ENCODE data around the gene NMT2.
A peak's percentile ranks its signal among the peaks of the same experiment; 100 is the strongest.

NMT2 gene

GRCh38 chr10:15096661-15097010 lies 71.9 kb downstream of the NMT2 start:
- Histone ChIP-seq H2BK5ac (ENCODE audit: low read length) (peak overlapping the region; percentile 92), H2AFZ (ENCODE audit: low read length) (peak overlapping the region; percentile 92), H3K27me3 (ENCODE audit: control insufficient read depth in 3 of 3, insufficient read depth in 3 of 3, low read depth in 1 of 3, low read length in 3 of 3) (no peaks in the 10 kb centered on the region), H3K36me3 (replicated peaks in 1 of 2; ENCODE audit: control insufficient read depth in 2 of 2, insufficient read depth in 2 of 2, low read length in 2 of 2) (peaks cover 0 to 12% of the 10 kb centered on the region in 2 donors), H3K79me1 (ENCODE audit: low read depth, low read length) (peaks cover 7% of the 10 kb centered on the region), H3K4ac (ENCODE audit: low read length) (no peak overlapping the region), H2BK12ac (ENCODE audit: low read length) (no peak overlapping the region), H3K9me3 (replicated peaks in 1 of 2; ENCODE audit: control insufficient read depth in 2 of 2, insufficient read depth in 1 of 2, low read depth in 1 of 2, low read length in 2 of 2) (no peaks in the 10 kb centered on the region), H3K18ac (ENCODE audit: low read length) (peak overlapping the region; percentile 79), H3K4me3 (ENCODE audit: low read length in 2 of 2) (peak overlapping the region; percentile 70 to 94), H3K14ac (ENCODE audit: low read length) (peak overlapping the region; percentile 49), H4K8ac (ENCODE audit: low read depth, low read length) (no peak overlapping the region), H4K91ac (ENCODE audit: low read depth, low read length, poor library complexity) (no peak overlapping the region), H3K23ac (ENCODE audit: low read depth, low read length, poor library complexity) (no peak overlapping the region), H2AK5ac (ENCODE audit: low read depth, low read length) (no peak overlapping the region), H3K27ac (replicated peaks; ENCODE audit: low read length) (no peak overlapping the region), H3K9ac (ENCODE audit: low read depth, low read length, poor library complexity) (peak overlapping the region; percentile 33), H2BK15ac (ENCODE audit: low read length) (no peak overlapping the region), H3K4me2 (ENCODE audit: insufficient read depth, low read length, poor library complexity, severe bottlenecking) (peak overlapping the region; percentile 92), H2BK120ac (ENCODE audit: low read depth, low read length) (no peak overlapping the region), H3K4me1 (ENCODE audit: control insufficient read depth in 2 of 2, insufficient read depth in 1 of 2, low read depth in 1 of 2, low read length in 2 of 2) (peaks cover 0 to 1% of the 10 kb centered on the region in 2 donors)
- WGBS, 2 donors (ENCODE audit: extremely low coverage in 2 of 2, insufficient read length in 2 of 2, insufficient replicate concordance in 1 of 2) = no CpG with 5 or more reads among the region's 11 CpGs
- no peak for DNase-seq (ENCODE audit: low spot score)

DNA sequence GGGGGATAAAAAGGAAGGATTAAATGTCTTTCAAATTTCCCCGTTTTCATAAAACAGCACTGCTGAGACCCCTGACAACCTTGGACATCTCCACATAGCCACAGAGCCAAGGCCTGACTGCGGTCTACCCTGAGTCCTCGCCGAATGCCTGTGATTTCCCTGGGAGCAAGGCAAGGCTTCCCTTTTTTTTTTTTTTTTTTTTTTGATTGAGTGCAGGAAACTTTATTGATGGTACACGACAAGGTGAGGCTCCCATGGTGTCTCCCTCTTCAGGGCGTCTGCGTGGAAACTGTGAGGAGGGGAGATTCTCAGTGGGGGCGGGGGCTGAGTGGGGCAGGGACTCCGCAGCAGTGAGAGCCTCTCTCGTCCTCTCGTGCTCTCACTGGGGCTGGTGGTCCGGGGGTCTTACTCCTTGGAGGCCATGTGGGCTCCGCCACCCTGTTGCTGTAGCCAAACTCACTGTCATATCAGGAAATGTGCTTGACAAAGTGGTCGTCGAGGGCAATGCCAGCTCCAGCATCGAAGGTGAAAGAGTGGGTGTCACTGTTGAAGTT lies 75.6 kb downstream of the NMT2 start:
- Histone ChIP-seq H3K79me1 (ENCODE audit: low read depth, low read length) (peaks cover 7% of the 10 kb centered on the region), H3K23ac (ENCODE audit: low read depth, low read length, poor library complexity) (no peak overlapping the region), H2AFZ (ENCODE audit: low read length) (no peak overlapping the region), H3K4ac (ENCODE audit: low read length) (no peak overlapping the region), H4K91ac (ENCODE audit: low read depth, low read length, poor library complexity) (no peak overlapping the region), H3K4me3 (ENCODE audit: low read length in 2 of 2) (no peak overlapping the region), H3K4me2 (ENCODE audit: insufficient read depth, low read length, poor library complexity, severe bottlenecking) (no peak overlapping the region), H3K27ac (replicated peaks; ENCODE audit: low read length) (no peak overlapping the region), H3K9me3 (replicated peaks in 1 of 2; ENCODE audit: control insufficient read depth in 2 of 2, insufficient read depth in 1 of 2, low read depth in 1 of 2, low read length in 2 of 2) (no peaks in the 10 kb centered on the region), H2BK15ac (ENCODE audit: low read length) (no peak overlapping the region), H4K8ac (ENCODE audit: low read depth, low read length) (no peak overlapping the region), H3K9ac (ENCODE audit: low read depth, low read length, poor library complexity) (no peak overlapping the region), H3K36me3 (replicated peaks in 1 of 2; ENCODE audit: control insufficient read depth in 2 of 2, insufficient read depth in 2 of 2, low read length in 2 of 2) (no peaks in the 10 kb centered on the region), H3K18ac (ENCODE audit: low read length) (no peak overlapping the region), H3K14ac (ENCODE audit: low read length) (no peak overlapping the region), H2AK5ac (ENCODE audit: low read depth, low read length) (no peak overlapping the region), H2BK5ac (ENCODE audit: low read length) (no peak overlapping the region), H2BK12ac (ENCODE audit: low read length) (no peak overlapping the region), H2BK120ac (ENCODE audit: low read depth, low read length) (no peak overlapping the region), H3K27me3 (ENCODE audit: control insufficient read depth in 3 of 3, insufficient read depth in 3 of 3, low read depth in 1 of 3, low read length in 3 of 3) (no peaks in the 10 kb centered on the region), H3K4me1 (ENCODE audit: control insufficient read depth in 2 of 2, insufficient read depth in 1 of 2, low read depth in 1 of 2, low read length in 2 of 2) (no peaks in the 10 kb centered on the region)
- no CpG with 5 or more reads among the region's 16 CpGs for WGBS, 2 donors (ENCODE audit: extremely low coverage in 2 of 2, insufficient read length in 2 of 2, insufficient replicate concordance in 1 of 2)
- DNase-seq (ENCODE audit: low spot score) = no peak

- Histone ChIP-seq H2AFZ (ENCODE audit: low read length) (no peak overlapping the region), H3K36me3 (replicated peaks in 1 of 2; ENCODE audit: control insufficient read depth in 2 of 2, insufficient read depth in 2 of 2, low read length in 2 of 2) (no peaks in the 10 kb centered on the region), H4K8ac (ENCODE audit: low read depth, low read length) (no peak overlapping the region), H3K9ac (ENCODE audit: low read depth, low read length, poor library complexity) (peak overlapping the region; percentile 15), H4K91ac (ENCODE audit: low read depth, low read length, poor library complexity) (no peak overlapping the region), H3K4ac (ENCODE audit: low read length) (no peak overlapping the region), H2BK120ac (ENCODE audit: low read depth, low read length) (no peak overlapping the region), H3K9me3 (replicated peaks in 1 of 2; ENCODE audit: control insufficient read depth in 2 of 2, insufficient read depth in 1 of 2, low read depth in 1 of 2, low read length in 2 of 2) (no peaks in the 10 kb centered on the region), H2BK15ac (ENCODE audit: low read length) (no peak overlapping the region), H3K27ac (replicated peaks; ENCODE audit: low read length) (no peak overlapping the region), H2BK5ac (ENCODE audit: low read length) (no peak overlapping the region), H3K4me2 (ENCODE audit: insufficient read depth, low read length, poor library complexity, severe bottlenecking) (no peak overlapping the region), H2AK5ac (ENCODE audit: low read depth, low read length) (no peak overlapping the region), H3K79me1 (ENCODE audit: low read depth, low read length) (peaks cover 3% of the 10 kb centered on the region), H3K4me3 (ENCODE audit: low read length in 2 of 2) (no peak overlapping the region), H2BK12ac (ENCODE audit: low read length) (no peak overlapping the region), H3K14ac (ENCODE audit: low read length) (no peak overlapping the region), H3K18ac (ENCODE audit: low read length) (no peak overlapping the region), H3K4me1 (ENCODE audit: control insufficient read depth in 2 of 2, insufficient read depth in 1 of 2, low read depth in 1 of 2, low read length in 2 of 2) (no peaks in the 10 kb centered on the region), H3K27me3 (ENCODE audit: control insufficient read depth in 3 of 3, insufficient read depth in 3 of 3, low read depth in 1 of 3, low read length in 3 of 3) (no peaks in the 10 kb centered on the region), H3K23ac (ENCODE audit: low read depth, low read length, poor library complexity) (no peak overlapping the region)
- no peak for DNase-seq (ENCODE audit: low spot score)
- no CpG with 5 or more reads among the region's 5 CpGs for WGBS, 2 donors (ENCODE audit: extremely low coverage in 2 of 2, insufficient read length in 2 of 2, insufficient replicate concordance in 1 of 2)
Observed at GRCh38 chr10:15091418-15091817, 77.1 kb downstream of the NMT2 start.

GRCh38 chr10:15088428-15089261 lies 79.8 kb downstream of the NMT2 start, which contains the start of gene ACBD7:
Gene ACBD7 (minus strand): TSS chr10:15088776. CDS start chr10:15088728, 48 bp downstream.
- no peak within 1 kb of the TSS for H2BK120ac ChIP-seq (ENCODE audit: low read depth, low read length)
- peak within 1 kb of the TSS; percentile 97 for H3K18ac ChIP-seq (ENCODE audit: low read length)
- no peak within 1 kb of the TSS for H2AK5ac ChIP-seq (ENCODE audit: low read depth, low read length)
- H2BK12ac ChIP-seq (ENCODE audit: low read length) = no peak within 1 kb of the TSS
- H4K8ac ChIP-seq (ENCODE audit: low read depth, low read length) = no peak within 1 kb of the TSS
- H4K91ac ChIP-seq (ENCODE audit: low read depth, low read length, poor library complexity) = no peak within 1 kb of the TSS
- H3K9me3 ChIP-seq (replicated peaks in 1 of 2; ENCODE audit: control insufficient read depth in 2 of 2, insufficient read depth in 1 of 2, low read depth in 1 of 2, low read length in 2 of 2) = peaks cover 4 to 5% of the 10 kb centered on the region in 2 donors
- no peaks in the 10 kb centered on the region for H3K27me3 ChIP-seq (ENCODE audit: control insufficient read depth in 3 of 3, insufficient read depth in 3 of 3, low read depth in 1 of 3, low read length in 3 of 3)
- H3K79me1 ChIP-seq (ENCODE audit: low read depth, low read length) = peaks cover 3% of the 10 kb centered on the region
- H2BK15ac ChIP-seq (ENCODE audit: low read length) = peak within 1 kb of the TSS; percentile 58
- peak; percentile 84 for DNase-seq (ENCODE audit: low spot score)
- H3K4me2 ChIP-seq (ENCODE audit: insufficient read depth, low read length, poor library complexity, severe bottlenecking) = peak within 1 kb of the TSS; percentile 66
- no CpG with 5 or more reads among the region's 63 CpGs for WGBS, 2 donors (ENCODE audit: extremely low coverage in 2 of 2, insufficient read length in 2 of 2, insufficient replicate concordance in 1 of 2)
- no peak within 1 kb of the TSS for H3K4ac ChIP-seq (ENCODE audit: low read length)
- H3K36me3 ChIP-seq (replicated peaks in 1 of 2; ENCODE audit: control insufficient read depth in 2 of 2, insufficient read depth in 2 of 2, low read length in 2 of 2) = peaks cover 0 to 3% of the 10 kb centered on the region in 2 donors
- peak within 1 kb of the TSS; percentile 100 for H2AFZ ChIP-seq (ENCODE audit: low read length)
- H2BK5ac ChIP-seq (ENCODE audit: low read length) = peak within 1 kb of the TSS; percentile 39
- H3K23ac ChIP-seq (ENCODE audit: low read depth, low read length, poor library complexity) = no peak within 1 kb of the TSS
- peak within 1 kb of the TSS; percentile 83 to 96 for H3K4me3 ChIP-seq (ENCODE audit: low read length in 2 of 2)
- H3K27ac ChIP-seq (replicated peaks; ENCODE audit: low read length) = no peak within 1 kb of the TSS
- peaks cover 5 to 6% of the 10 kb centered on the region in 2 donors for H3K4me1 ChIP-seq (ENCODE audit: control insufficient read depth in 2 of 2, insufficient read depth in 1 of 2, low read depth in 1 of 2, low read length in 2 of 2)
- H3K9ac ChIP-seq (ENCODE audit: low read depth, low read length, poor library complexity) = peak within 1 kb of the TSS; percentile 88
- peak within 1 kb of the TSS; percentile 38 for H3K14ac ChIP-seq (ENCODE audit: low read length)

All from neuronal stem cell (in vitro differentiated cells).